AG20443 (cell line): ENCODE data around the gene SLC6A7.

ENCODE experiments used
- DNase-seq: peaks from one replicate; pipeline ENCODE4 v3.0.0; 2012; ENCODE audit warnings: low spot score, mixed read lengths

SLC6A7 gene

DNA sequence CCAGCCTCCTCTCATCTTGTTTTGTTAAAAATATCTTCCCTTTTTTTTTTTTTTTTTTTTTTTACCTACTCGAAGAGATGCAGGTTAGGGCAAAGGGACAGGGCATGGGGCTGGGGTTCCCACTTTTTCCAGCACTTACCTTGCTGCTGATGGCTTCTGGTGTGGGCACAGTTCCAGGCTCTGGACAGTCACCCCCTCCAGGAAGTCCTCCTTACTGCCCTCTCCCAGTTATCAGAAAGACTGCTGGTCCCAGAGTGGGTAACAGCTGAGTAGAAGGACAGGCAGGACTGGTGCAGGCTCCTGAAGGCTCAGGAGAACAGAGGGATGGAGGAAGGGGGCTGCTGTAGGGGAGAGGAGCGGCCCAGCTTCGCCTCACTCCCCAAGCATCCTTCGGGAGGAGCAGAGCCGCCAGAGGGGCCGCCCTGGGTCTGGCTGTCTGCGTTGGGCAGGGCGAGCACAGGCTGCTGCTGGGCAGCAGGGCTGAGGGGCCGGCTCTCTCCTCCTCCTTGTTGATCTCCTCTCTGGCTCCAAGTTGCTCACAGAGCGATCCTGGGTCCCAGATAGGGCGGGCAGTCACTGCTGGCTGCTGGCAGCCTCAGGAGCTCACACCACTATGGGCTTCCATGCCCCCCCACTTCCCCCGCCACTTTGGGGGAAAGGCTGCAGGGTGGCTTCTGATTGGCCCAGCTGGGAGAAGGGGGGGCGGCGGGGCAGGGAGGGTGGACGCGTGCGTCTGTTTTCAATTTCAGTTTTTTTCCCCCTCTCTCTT lies 34.4 kb upstream of the SLC6A7 start, which contains the start of gene PDGFRB:
Gene PDGFRB (minus strand): TSS at position 588 of the 769 bp plus-strand sequence. CDS start 18,798 bp downstream, outside the sequence.
- peak; percentile 92 for DNase-seq

DNA sequence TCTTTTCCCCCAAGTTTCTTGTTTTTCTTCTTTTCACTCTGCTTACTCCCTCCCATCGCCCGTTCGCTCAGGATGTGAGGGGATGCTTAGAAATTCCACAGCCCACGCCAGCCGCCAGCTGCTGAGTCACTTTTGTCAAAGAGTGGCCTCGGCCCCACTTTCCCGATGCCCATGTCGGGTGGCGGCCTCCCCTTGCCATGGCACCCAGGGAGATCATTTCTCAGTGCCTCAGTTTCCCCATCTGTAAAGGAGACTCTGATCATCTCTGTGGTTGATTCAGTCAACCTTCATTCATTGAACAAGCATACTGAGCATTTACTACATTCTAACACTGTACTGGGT lies 33.9 kb upstream of the SLC6A7 start:
- DNase-seq, result no peak

DNA sequence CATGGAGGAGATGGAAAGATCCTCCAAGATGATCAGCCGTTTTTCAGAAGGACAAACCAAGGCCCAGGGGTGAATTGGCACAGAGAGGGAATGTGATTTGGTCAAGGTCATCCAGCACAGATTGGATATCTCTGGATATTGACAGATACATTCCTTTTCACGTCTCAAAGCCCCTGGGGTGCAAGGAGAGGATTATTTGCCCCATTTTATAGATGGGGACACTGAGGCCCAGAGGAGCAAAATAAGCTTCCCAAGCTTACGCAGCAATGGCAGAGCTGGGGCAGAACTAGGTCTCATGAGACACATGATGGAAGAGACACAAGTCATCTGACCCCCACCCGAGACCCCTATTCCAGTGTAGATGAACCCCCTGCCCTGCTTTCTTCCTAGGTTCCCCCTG lies 33.3 kb upstream of the SLC6A7 start:
- DNase-seq, result no peak

DNA sequence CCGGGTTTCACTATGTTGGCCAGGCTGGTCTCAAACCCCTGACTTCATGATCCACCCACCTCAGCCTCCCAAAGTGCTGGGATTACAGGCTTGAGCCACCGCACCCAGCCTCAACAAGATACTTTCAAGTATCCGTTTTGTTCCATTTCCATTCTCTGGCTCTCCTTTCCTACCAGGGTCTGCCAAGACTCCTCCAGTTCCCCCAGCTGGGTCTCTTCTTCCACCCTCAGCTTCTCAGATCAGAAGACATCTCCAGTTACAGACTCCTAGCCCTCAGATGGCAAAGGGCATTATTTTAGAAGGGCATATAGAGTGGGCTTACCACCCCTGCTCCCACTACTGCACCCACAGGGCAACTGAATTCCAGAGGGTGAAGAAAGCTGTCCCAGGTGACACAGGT lies 32.7 kb upstream of the SLC6A7 start:
- no peak for DNase-seq

DNA sequence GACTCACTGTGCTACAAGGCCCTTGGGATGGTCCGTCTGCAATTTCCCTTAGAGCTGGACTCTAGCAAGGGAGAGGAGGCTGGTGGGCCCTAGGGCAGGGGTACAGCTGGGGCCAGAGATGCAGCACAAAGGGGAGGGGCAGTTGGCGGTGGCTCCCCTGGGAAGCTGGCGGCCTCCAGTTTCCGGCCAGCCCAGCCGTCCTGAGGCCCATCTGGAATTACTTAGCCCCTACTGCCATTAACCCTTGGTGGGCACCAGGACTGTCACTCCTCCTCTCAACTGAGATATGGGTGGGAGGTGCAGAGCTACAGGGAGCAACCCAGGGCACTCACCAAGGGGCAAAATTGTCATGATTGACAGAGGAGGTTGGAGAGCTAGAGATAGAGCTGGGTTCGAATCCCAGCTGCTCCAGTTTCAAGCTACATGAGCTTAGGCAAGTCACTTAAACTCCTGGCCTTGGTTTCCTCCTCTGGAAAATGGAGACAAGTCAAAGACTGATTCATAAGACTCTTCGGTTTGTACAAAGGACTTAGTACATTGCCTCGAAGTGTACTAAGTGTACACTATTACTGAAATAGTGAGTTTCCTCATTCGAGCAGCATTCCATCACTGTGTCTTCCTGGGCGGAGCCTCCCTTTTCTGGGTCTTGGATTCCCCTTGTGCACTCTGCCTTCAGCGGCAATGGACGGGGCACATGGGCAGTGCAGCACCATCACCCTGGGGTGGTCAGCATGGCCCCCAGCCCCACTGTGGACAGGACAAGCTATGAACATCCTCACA lies 31.5 kb upstream of the SLC6A7 start:
- DNase-seq, result peak; percentile 58

DNA sequence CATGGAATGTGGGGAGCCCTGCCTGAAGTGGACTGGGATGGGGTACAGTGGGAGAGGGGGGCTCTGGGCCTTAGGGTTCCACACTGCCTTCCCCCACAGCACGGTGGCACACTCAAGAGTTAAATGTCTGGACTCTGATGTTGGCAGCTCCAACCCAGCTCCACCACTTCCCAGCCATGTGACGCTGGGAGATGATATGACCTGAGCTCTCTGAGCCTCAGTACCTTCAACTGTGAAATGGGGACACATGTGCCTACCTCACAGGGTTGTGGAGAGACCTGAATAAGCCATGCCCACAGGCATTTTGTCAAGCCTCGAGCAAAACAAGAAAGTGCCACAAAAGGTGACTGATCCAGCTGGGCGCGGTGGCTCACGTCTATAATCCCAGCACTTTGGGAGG lies 30.8 kb upstream of the SLC6A7 start:
- DNase-seq, result no peak

DNA sequence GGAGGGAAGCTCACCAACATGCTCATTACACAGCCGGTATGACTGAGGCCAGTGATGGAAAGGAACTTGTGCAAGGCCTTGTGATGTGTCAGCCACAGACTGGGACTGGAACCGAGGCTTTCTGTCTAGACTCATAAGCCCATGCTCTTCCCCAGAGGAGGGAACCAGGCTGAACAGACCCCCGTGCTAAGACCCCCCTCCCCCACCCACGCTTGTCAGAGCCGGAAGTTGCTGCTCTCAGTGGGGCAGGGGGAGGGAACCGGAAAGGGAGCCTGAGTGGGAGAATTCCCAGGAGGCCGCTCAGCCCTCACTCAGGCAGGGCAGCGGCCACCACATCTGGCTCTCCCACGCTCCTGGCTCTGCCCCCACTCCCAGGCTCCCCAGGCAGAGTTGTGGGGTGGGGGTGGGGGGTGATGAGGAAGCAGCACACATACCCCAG lies 30.1 kb upstream of the SLC6A7 start:
- DNase-seq, result peak; percentile 64

DNA sequence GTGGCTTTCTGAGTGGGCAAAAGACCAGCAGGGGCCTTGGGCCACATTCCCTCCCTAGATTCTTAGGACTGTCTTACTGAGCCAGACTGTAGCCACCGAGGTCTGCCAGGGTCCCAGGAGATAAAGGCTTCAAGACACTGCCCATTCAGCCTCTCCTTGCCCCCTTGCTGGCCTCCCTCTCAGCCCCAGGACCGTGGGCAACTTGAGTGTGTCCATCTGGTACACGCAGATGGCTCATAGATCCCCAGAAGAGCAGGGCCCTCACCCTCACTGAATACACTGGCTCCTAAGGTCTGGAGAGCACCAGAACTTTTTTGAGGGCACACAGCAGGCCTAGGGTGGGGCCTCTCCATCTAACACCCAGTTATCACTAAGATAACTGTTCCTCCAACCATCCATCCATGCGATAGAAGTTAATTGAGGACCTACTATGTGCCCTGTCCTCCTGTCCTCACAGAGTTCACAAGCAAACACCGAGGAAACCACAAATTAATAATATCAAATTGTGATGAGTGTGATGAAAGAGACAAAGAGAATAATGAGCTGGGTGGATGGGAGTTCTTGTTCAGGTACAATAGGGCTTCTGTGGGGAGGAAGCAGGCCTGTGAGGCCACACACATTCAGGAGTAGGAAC lies 29.3 kb upstream of the SLC6A7 start:
- DNase-seq, result no peak

DNA sequence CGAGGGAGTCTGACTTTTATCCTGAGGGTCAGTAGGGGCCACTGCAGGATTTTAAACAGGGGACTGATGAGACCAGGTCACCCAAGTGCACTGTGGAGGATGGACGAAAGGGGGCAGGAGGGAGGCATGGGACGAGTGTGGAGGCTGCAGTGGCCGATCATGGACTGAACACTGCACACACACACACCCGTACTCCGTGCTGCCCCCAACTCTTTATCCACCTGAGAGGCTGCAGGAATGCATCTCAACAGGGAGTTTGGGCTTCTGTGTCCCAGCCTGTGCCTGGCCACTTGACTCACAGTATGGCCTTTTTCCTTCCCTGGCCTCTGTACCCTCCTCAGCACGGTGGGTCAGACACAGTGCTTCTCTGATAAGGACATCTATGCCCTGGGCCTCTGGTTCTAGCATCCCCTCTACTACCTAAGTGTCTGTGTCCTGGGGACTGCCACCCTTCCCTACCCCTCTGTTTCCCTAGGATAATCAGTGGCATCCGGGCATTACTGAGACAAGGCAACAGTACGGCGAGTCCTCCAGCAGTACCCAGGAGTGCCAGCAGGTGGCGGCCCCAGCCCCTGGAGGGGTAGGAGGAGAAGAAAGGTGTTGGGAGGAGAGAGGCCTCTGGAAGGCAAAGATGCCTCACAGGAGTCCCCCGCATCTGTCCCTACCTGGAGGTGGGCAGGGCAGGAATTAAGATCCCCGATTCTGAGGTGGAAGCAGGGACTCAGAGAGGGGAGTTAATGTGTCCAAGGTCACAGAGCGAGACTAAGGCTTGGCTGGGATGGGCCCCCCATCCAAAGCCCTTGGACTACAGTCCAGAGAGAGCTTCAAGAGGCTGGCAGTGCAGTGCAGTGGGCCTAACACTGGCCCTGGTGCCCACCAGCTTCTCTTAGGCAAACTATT lies 28.4 kb upstream of the SLC6A7 start:
- DNase-seq, result peak; percentile 88

DNA sequence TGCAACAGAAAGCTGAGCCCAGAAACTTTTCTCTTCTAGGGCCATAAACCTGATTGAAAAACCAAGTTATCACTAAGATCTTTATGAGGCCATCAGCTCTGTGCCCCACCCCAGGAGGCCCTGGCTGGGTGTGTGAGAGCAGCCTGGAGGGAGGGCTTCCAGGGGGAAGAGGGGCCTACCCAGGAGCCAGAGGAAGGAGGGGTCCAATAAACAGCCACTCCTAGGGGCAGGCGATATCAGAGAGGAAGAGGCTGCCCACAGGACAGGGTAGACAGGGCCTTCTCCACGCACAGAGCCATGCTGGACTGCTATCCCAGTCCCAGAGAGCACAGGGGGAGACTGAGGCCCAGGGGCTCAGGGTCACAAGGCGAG lies 27.7 kb upstream of the SLC6A7 start:
- no peak for DNase-seq

DNA sequence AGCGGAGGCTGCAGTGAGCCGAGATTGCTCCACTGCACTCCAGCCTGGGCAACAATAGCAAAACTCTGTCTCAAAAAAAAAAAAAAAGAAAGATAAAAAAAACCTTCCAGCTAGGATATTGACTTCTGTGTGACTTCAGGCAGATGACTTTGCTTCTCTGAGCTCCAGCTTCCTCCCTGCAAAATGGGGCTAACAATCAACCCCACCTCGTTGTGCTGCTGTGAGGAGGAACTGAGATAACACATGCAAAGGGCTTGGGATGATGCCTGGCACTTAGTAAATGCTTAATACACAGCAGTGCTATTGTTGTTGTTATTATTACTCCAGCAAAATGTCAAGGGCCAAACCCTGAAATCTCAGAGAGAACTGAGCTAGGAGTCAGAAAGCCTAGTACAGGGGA lies 26.8 kb upstream of the SLC6A7 start:
- no peak for DNase-seq

DNA sequence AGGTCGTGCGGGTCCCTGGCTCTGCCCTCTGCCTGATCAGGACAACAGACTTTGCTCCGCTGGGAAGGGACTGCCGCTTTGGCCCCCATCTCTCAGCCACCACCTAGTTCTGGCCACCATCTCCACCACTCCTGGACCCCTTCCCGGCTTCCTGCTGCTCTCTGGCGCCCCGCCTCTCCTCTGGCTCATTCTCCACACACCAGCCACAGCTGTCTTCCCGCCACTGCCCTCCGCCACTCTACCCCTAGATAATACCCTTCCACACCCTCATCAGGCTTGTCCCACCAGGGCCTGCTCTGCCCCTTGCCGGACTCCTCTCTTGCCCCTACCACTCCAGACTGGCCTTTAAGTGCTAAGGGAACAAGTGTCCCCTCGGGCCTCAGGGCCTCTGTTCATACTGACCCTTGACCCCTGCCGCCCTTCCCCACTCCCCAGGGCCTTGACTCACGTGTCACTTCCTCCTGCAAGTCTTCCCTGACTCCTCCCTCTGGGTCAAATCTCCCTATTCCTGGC lies 26.3 kb upstream of the SLC6A7 start:
- peak; percentile 70 for DNase-seq

DNA sequence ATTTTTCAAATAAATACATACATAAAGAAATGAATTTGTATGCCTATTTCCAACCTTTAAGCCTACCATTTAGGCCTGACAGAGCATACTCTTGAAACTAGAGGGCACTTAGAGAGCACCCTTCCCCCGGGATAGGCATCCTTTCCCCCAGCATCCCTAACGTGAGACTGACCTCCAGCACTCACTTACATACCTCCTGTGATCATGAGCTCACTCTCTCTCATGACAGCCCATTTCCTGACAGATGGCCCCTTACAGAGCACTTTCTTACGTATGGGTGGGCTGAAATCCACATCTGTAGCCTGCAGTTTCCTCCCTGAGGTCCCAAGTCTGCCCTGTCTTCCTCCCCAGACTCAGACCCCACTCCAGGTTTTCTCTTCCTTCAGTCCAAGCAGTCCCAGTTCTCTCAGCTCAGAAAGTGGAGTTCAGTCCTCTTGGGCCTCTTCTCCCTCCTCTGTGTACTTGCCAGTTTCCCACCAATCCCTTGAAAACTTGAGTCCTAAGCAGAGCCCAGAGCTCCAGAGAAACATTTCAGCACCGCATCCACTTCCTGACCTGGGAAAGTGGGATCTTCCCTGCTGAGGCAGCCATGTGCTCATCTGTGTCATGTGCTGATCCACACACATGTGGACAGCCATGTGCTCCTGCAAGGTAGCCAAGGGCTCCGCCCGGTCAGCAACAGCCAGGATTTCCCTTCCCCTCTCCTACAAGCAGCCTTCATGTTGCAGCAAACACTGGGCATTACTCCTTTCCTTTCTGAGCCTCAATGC lies 25.5 kb upstream of the SLC6A7 start:
- no peak for DNase-seq

DNA sequence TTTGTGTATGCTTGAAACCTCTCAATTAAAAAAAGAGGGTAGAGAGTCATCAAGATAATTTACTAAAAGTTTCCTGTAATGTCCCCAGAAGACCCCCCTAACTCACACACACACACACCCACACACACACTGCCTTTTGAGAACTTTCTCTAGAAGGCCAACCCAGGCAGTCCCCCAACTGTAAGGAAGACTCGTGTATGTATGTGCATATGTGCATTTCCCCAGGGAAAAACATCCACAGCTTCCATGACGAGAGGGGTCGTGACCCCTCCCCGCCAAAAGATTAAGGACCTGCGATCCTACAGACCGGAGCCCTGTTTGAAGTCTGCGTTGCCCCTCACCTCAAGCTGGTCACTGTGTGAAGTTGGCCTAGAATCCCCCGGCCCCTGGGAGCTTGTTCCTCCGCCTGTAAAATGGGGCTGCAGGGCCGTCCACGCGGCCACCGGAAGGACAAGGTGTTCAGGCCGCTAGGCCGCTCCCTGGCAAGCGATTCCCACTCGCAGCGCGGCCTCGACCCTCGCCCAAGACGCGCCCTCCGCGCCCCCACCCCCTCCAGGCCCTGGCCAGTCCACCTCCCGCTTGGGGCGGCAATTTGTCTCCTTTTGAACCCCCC lies 23.7 kb upstream of the SLC6A7 start:
- no peak for DNase-seq

DNA sequence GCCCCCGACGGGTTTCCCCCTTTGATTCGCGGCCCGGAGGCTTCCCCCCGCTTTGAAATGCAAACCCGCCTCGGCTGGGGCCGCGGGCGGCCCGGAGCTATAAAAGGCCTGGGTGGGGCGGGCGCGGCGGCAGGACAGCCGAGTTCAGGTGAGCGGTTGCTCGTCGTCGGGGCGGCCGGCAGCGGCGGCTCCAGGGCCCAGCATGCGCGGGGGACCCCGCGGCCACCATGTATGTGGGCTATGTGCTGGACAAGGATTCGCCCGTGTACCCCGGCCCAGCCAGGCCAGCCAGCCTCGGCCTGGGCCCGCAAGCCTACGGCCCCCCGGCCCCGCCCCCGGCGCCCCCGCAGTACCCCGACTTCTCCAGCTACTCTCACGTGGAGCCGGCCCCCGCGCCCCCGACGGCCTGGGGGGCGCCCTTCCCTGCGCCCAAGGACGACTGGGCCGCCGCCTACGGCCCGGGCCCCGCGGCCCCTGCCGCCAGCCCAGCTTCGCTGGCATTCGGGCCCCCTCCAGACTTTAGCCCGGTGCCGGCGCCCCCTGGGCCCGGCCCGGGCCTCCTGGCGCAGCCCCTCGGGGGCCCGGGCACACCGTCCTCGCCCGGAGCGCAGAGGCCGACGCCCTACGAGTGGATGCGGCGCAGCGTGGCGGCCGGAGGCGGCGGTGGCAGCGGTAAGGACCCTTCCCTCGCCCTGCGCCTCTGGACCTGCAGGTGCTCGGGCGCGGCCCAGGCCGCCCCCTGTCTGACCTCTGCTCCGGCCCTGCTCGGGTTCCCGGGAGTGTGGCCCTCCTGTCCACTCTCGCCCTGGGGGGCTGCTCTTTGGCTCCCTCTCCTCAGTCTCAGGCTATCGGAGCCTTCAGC lies 23.0 kb upstream of the SLC6A7 start, which contains the start of gene CDX1:
Gene CDX1 (plus strand): TSS at position 129 of the 862 bp plus-strand sequence. CDS start 99 bp downstream, at position 228.
- DNase-seq, result no peak

DNA sequence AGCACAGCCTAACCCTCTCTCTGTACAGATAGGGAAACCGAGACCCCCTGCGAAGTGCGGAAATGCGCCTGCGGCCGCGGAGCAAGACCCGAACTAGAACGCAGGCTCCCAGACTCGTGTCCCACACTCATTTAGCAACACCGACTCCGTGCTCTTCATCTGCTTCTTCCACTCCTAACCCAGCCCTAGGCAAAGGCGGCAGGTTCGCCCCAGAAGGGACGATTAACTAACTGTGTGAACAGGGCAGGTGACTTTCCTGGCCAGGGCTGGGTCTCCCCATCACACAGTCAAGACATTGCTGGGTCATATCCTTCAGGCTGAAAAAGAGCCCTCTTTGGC lies 22.4 kb upstream of the SLC6A7 start:
- no peak for DNase-seq

DNA sequence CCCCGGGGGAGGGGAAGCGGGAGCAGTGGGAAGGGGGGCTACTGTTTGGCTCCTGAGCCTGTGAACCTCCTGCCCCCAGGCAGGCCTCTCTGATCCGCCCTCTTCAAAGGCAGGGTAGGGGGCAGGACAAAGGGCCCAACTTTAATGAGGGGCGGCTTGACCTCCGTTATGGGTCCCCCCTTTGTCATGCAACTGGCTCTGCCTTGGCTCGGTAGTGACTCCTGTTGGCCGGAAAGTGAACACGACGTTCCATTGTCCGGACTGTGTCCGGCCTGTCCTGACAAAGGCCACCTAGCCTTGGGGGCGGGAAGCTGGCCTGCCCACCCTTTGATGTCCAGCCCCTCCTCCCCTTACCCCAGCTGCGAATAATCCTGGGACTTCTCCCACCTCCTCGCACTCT lies 22.0 kb upstream of the SLC6A7 start:
- no peak for DNase-seq

DNA sequence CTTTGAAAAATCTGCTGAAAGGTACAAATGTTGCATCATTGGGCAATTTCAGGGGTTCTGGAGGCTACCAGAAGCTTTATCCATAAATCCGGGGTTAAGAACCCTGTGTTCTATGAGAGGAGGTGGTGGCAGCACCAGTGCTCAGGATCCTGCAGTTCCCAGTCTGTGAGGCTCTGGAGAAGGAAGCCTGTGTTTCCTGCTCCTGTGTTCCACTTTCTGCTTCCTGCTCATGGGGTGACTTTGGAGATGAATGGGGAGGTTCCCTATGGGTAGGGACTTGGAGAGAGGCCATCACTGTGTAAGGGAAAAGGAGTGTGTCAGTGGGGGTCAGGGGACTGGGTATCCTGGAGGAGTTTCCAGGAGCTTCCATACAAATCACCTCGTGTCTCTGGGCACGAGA lies 21.0 kb upstream of the SLC6A7 start:
- no peak for DNase-seq

DNA sequence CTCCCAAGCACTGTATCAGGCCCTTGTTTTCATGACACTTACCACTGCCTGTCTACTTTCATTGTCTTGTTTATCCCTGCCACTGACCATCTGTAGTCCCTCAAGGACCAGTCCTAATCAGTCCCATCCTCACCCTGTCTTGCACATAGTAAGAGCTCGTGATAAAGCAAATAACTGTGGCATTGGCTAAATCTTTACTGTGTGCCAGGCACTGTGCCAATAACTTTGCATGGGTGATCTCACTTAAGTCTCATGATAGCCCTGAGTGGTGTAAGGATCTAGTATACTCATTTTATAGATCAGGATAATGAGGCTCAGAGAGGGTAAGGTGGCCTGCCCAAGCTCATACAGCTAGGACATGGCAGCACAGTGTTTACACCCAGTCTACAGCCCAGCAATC lies 17.7 kb upstream of the SLC6A7 start:
- DNase-seq, result no peak

DNA sequence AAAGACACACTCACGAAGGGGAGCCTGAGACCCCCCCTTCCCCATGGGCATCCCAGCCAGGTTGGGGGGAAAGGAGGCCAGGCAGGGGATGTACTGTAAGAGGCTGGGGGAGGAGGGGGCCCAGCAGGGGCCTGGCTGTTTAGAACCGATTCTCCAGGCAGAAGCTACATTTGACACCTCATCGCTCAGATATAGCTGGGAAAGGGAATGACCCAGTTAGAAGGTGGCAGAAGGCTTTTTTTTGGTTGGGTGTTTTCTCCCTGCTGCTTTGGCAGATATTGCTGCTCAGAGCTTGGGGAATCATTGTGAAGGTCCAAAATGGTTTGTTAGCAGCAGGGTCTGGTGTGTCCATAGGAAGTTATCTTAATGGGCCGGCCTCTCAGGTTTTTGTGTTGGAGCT lies 17.3 kb upstream of the SLC6A7 start:
- no peak for DNase-seq
